H1 (cell line): ENCODE measurements around the gene TSPAN15. TPM values are rescaled to one million over a fixed set of nuclear protein-coding genes. Genes with fewer than 3 reads are reported as not detected.

Source experiments
- CTCF ChIA-PET: fragments of 300-600 bp; sonication (Branson Sonifier 250); formaldehyde crosslinking; loops from one replicate; lab custom pipeline; 2021; ENCODE audit not compliant: partially characterized antibody; lab: Charles Lee
- POLR2A ChIA-PET: fragments of 300-600 bp; sonication (Branson Sonifier 250); formaldehyde crosslinking; loops from one replicate; lab custom pipeline; 2021; ENCODE audit warnings: inconsistent platforms; ENCODE audit not compliant: partially characterized antibody; lab: Charles Lee
- DNase-seq, 2 experiments: peaks; one replicate each; pipeline versions ENCODE4 v3.0.0 to v3.0.0-alpha.2; 2010 to 2022; ENCODE audit warnings: low spot score in 2 of 2, low read depth in 1 of 2, mixed read lengths in 1 of 2
- FAIRE-seq: peaks from 2 replicates; lab custom pipeline; 2011; peaks lifted over from hg19 to GRCh38; lab: Jason Lieb, UNC
- H2AFZ ChIP-seq: 2 replicates; pipeline ENCODE4 v1.8.1; 2012; ENCODE audit warnings: low read length, inconsistent platforms
- H2AK5ac ChIP-seq: 2 replicates; pipeline ENCODE4 v1.6.1; 2013; ENCODE audit warnings: low read depth, low read length
- H2BK120ac ChIP-seq: replicated peaks from 2 replicates; pipeline ENCODE3; 2013; ENCODE audit warnings: low read depth, low read length, inconsistent platforms
- H2BK12ac ChIP-seq: 2 replicates; pipeline ENCODE4 v1.6.1; 2013; ENCODE audit warnings: low read depth, low read length
- H2BK15ac ChIP-seq: 2 replicates; pipeline ENCODE4 v1.6.1; 2013; ENCODE audit warnings: low read length
- H2BK20ac ChIP-seq: 2 replicates; pipeline ENCODE4 v1.6.1; 2013; ENCODE audit warnings: low read length
- H2BK5ac ChIP-seq: 2 replicates; pipeline ENCODE4 v1.6.1; 2013; ENCODE audit warnings: low read depth, low read length
- H3K14ac ChIP-seq: 2 replicates; pipeline ENCODE4 v1.6.1; 2013; ENCODE audit warnings: inconsistent platforms; ENCODE audit not compliant: insufficient read length
- H3K18ac ChIP-seq: 2 replicates; pipeline ENCODE4 v1.6.1; 2013; ENCODE audit warnings: low read length; ENCODE audit errors: extremely low read depth
- H3K23ac ChIP-seq: 2 replicates; pipeline ENCODE4 v1.6.1; 2013; ENCODE audit warnings: inconsistent platforms; ENCODE audit not compliant: insufficient read length
- H3K23me2 ChIP-seq: 2 replicates; pipeline ENCODE4 v1.6.1; 2013; ENCODE audit warnings: low read depth, low read length
- H3K27ac ChIP-seq: 2 replicates; pipeline ENCODE4 v1.6.1; 2011; ENCODE audit warnings: low read depth, low read length, inconsistent platforms
- H3K27me3 ChIP-seq, 4 experiments: replicated peaks in 1 of 4; 1 replicate in 1 of 4; 2 replicates in 3 of 4; pipeline versions ENCODE4 v1.6.1 to v1.8.1; 2011 to 2013; ENCODE audit warnings: low read length in 3 of 4, mild to moderate bottlenecking in 3 of 4, inconsistent platforms in 2 of 4, mixed read lengths in 2 of 4, moderate library complexity in 1 of 4; ENCODE audit not compliant: control insufficient read depth in 3 of 4, insufficient read depth in 3 of 4; ENCODE audit errors: extremely low read depth in 1 of 4
- H3K36me3 ChIP-seq, 4 experiments: 2 replicates each; pipeline versions ENCODE4 v1.6.1 to v1.8.1; 2011 to 2013; ENCODE audit warnings: mild to moderate bottlenecking in 4 of 4, low read length in 3 of 4, moderate library complexity in 2 of 4, control low read depth in 1 of 4, inconsistent platforms in 1 of 4; ENCODE audit not compliant: insufficient read depth in 4 of 4, control insufficient read depth in 2 of 4
- H3K4ac ChIP-seq: replicated peaks from 2 replicates; pipeline ENCODE3; 2013; ENCODE audit warnings: low read length, low read depth, mixed read lengths, inconsistent platforms; ENCODE audit not compliant: insufficient read length
- H3K4me1 ChIP-seq, 4 experiments: replicated peaks in 1 of 4; 1 replicate in 1 of 4; 2 replicates in 3 of 4; pipeline versions ENCODE4 v1.6.1 to v1.8.1; 2011 to 2013; ENCODE audit warnings: low read length in 3 of 4, inconsistent platforms in 2 of 4, mixed read lengths in 1 of 4; ENCODE audit not compliant: insufficient read depth in 4 of 4, control insufficient read depth in 3 of 4
- H3K4me2 ChIP-seq, 2 experiments: 2 replicates each; pipeline versions ENCODE4 v1.6.1 to v1.8.1; 2011 to 2013; ENCODE audit warnings: low read depth in 2 of 2, low read length in 2 of 2, control low read depth in 1 of 2, inconsistent platforms in 1 of 2, mild to moderate bottlenecking in 1 of 2; ENCODE audit not compliant: insufficient read depth in 1 of 2
- H3K4me3 ChIP-seq, 4 experiments: fragments of 200-600, 300-600 bp in 1 of 4; sonication (generic), shearing (Covaris generic), sonication (Bioruptor Twin) in 1 of 4; 2 replicates each; pipeline versions ENCODE4 v1.5.1 to v1.8.1; 2011 to 2016; ENCODE audit warnings: low read length in 4 of 4, low read depth in 3 of 4, control low read depth in 2 of 4, inconsistent platforms in 2 of 4, mild to moderate bottlenecking in 2 of 4, mixed read lengths in 1 of 4, moderate library complexity in 1 of 4; ENCODE audit not compliant: insufficient read depth in 2 of 4; ENCODE audit errors: extremely low read depth in 1 of 4
- H3K56ac ChIP-seq: replicated peaks from 2 replicates; pipeline ENCODE3; 2013; ENCODE audit warnings: low read depth, mild to moderate bottlenecking, mixed read lengths, low read length, inconsistent platforms; ENCODE audit not compliant: insufficient read length
- H3K79me1 ChIP-seq: 2 replicates; pipeline ENCODE4 v1.6.1; 2013; ENCODE audit warnings: low read depth, low read length, control low read depth
- H3K79me2 ChIP-seq, 2 experiments: 2 replicates each; pipeline versions ENCODE4 v1.6.1 to v1.8.1; 2012 to 2013; ENCODE audit warnings: low read length in 2 of 2, mild to moderate bottlenecking in 2 of 2, inconsistent platforms in 1 of 2; ENCODE audit not compliant: insufficient read depth in 2 of 2, control insufficient read depth in 1 of 2
- H3K9ac ChIP-seq, 4 experiments: replicated peaks in 1 of 4; 1 replicate in 1 of 4; 2 replicates in 3 of 4; pipeline versions ENCODE4 v1.6.1 to v1.8.1; 2011 to 2013; ENCODE audit warnings: low read depth in 3 of 4, low read length in 3 of 4, control low read depth in 2 of 4, mild to moderate bottlenecking in 2 of 4, moderate library complexity in 2 of 4, inconsistent platforms in 1 of 4; ENCODE audit errors: extremely low read depth in 1 of 4
- H3K9me3 ChIP-seq, 2 experiments: 2 replicates each; pipeline versions ENCODE4 v1.6.1 to v1.8.1; 2012 to 2013; ENCODE audit warnings: mild to moderate bottlenecking in 2 of 2, moderate library complexity in 2 of 2, control low read depth in 1 of 2, inconsistent platforms in 1 of 2, low read depth in 1 of 2, low read length in 1 of 2, mixed read lengths in 1 of 2; ENCODE audit not compliant: insufficient read depth in 2 of 2
- H4K20me1 ChIP-seq, 2 experiments: replicated peaks in 1 of 2; 2 replicates each; pipeline versions ENCODE3 to v1.8.1; 2011 to 2013; ENCODE audit warnings: inconsistent platforms in 2 of 2, low read length in 2 of 2, mild to moderate bottlenecking in 1 of 2; ENCODE audit not compliant: insufficient read depth in 2 of 2, control insufficient read depth in 1 of 2
- H4K5ac ChIP-seq: 2 replicates; pipeline ENCODE4 v1.6.1; 2013; ENCODE audit warnings: low read length, low read depth, mixed read lengths, inconsistent platforms; ENCODE audit not compliant: insufficient read length
- H4K8ac ChIP-seq: 2 replicates; pipeline ENCODE4 v1.8.0; 2013; ENCODE audit warnings: mild to moderate bottlenecking, moderate library complexity, low read length, inconsistent platforms; ENCODE audit not compliant: insufficient read depth; ENCODE audit errors: extremely low read depth
- H4K91ac ChIP-seq: replicated peaks from 2 replicates; pipeline ENCODE3; 2013; ENCODE audit warnings: low read length, mixed read lengths, inconsistent platforms; ENCODE audit not compliant: insufficient read length
- CBX8 ChIP-seq: fragments of 300-800, 300-1000 bp; sonication (generic); IDR thresholded peaks from 2 replicates; pipeline ENCODE4 v1.7.1; 2016; ENCODE audit warnings: low read depth, low read length, borderline replicate concordance
- CTBP2 ChIP-seq: IDR thresholded peaks from 2 replicates; pipeline ENCODE4 v1.7.0; 2011; ENCODE audit warnings: borderline replicate concordance, mild to moderate bottlenecking, moderate library complexity, mixed read lengths, low read length; ENCODE audit not compliant: insufficient read depth, insufficient read length
- E2F6 ChIP-seq: IDR thresholded peaks from 2 replicates; pipeline ENCODE4 v1.6.1; 2012; ENCODE audit warnings: inconsistent platforms
- EZH2 ChIP-seq: fragments of 200-600 bp; sonication (generic); IDR thresholded peaks from 2 replicates; pipeline ENCODE4 v1.7.1; 2012; ENCODE audit warnings: low read depth, mild to moderate bottlenecking, moderate library complexity, low read length, inconsistent platforms; ENCODE audit not compliant: severe bottlenecking
- WGBS, 2 experiments: shearing (Covaris generic) in 1 of 2; methylation state at CpG; one replicate each; pipeline versions ENCODE4 v1.1.6 to v1.1.7; 2013 to 2015; ENCODE audit warnings: low lambda C conversion rate in 2 of 2, mixed read lengths in 2 of 2, inconsistent platforms in 1 of 2, low coverage in 1 of 2, missing lambda C conversion rate in 1 of 2; ENCODE audit not compliant: insufficient replicate concordance in 2 of 2, insufficient coverage in 1 of 2, insufficient read length in 1 of 2; ENCODE audit errors: extremely low coverage in 1 of 2, missing lambda C conversion rate in 1 of 2; 5-methylcytosine and 5-hydroxymethylcytosine counted together
- polyA plus RNA-seq, 7 experiments: library from polyadenylated mRNA; depleted of rRNA in 3 of 7; stranded (reverse) in 5 of 7; unstranded in 2 of 7; fragments of >200 nt in 5 of 7; fragments of 200-250 nt in 2 of 7; gene quantifications; 1 replicate in 5 of 7; 2 replicates in 1 of 7; 4 replicates in 1 of 7; pipeline versions ENCODE4 v1.2.1 to v1.2.3, GENCODE V29; 2011 to 2013; ENCODE audit warnings: missing spikeins in 2 of 7, mixed read lengths in 2 of 7
- total RNA-seq: library from RNA; stranded (reverse); fragmentation: NEBNext Ultra II Directional; extraction: Animal tissue kit (Norgen Biotek cat#: 25700); gene quantifications from 2 replicates; pipeline ENCODE4 v1.2.1, GENCODE V29; 2021

TSPAN15 gene
- total and polyA plus RNA-seq, 2 of the 8 experiments (the other 6 are each of a cell fraction or from before 2014, with no cell fraction given): 9.7 to 20.0 TPM

DNA sequence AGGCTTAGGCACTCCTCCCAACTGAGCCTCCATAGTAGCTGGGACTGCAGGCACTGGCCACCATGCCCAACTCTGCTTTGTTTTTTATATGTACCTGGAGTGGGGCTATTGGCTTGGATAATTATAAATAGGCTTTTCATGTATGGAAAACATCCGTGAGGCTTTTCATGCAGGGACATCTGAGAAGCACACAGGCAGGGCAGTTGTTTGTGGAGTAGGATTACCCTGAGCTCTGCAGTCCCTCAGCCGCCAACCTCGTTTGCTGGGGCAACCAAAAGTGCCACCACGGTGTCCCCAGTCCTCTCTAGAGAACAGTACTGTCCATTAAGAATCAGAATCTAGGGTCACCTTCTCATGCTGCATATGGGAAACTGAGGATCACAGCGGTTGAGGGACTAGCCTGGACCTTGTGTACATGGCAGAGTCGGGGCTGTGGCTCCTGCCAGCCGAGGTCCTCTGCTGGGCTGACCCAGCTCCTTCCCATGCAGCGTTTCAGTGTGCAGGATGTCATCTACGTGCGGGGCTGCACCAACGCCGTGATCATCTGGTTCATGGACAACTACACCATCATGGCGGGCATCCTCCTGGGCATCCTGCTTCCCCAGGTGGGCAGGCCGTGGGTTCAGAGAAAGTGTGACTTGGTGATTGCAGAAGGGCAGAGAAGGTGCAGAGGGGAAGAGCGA is 54.5 kb downstream of the TSPAN15 start:
- Histone ChIP-seq H2AK5ac (no peak overlapping the region), H2BK20ac (no peak overlapping the region), H2AFZ (no peak overlapping the region), H3K56ac (no peak overlapping the region), H3K4me3 (no peak overlapping the region), H3K4me1 (peaks cover 0 to 6% (median 5%) of the 10 kb centered on the region in 4 experiments; a peak in 5 of 7 replicates), H2BK15ac (no peak overlapping the region), H3K27me3 (no peaks in the 10 kb centered on the region), H3K27ac (no peak overlapping the region), H2BK12ac (no peak overlapping the region), H3K79me2 (no peaks in the 10 kb centered on the region), H3K23me2 (no peaks in the 10 kb centered on the region), H3K4me2 (no peak overlapping the region), H2BK5ac (no peak overlapping the region), H3K9ac (no peak overlapping the region), H3K36me3 (no peaks in the 10 kb centered on the region), H4K20me1 (no peaks in the 10 kb centered on the region), H2BK120ac (no peak overlapping the region), H3K23ac (no peak overlapping the region), H4K91ac (no peak overlapping the region), H3K4ac (no peak overlapping the region), H4K8ac (no peak overlapping the region), H3K9me3 (no peaks in the 10 kb centered on the region), H3K14ac (no peak overlapping the region), H3K79me1 (no peaks in the 10 kb centered on the region), H3K18ac (no peak overlapping the region), H4K5ac (no peak overlapping the region)
- TF ChIP-seq CBX8 (no peak), EZH2 (no peak), CTBP2 (no peak), E2F6 (no peak)
- POLR2A ChIA-PET: interaction anchor here (0.6 to 1.4 kb wide), 2 partner anchors 100 to 1064 kb away, joined by 3 to 5 read pairs; no protein-coding TSS in a partner anchor
- CTCF ChIA-PET: interaction anchor here (0.9 to 28.6 kb wide), 17 partner anchors 9 to 274 kb away, joined by 3 to 1068 read pairs (median 6); partner anchors contain the start of gene TSPAN15
- no peak for FAIRE-seq
- 90% methylated on average over 15 of the region's 15 CpGs; no CpG with 5 or more reads in 1 of the 2 experiments for WGBS, 2 experiments
- peak in 1 of 2 experiments; percentile 33 for DNase-seq
